ENCODE data around the gene CORO2B.

Gene CORO2B

DNA sequence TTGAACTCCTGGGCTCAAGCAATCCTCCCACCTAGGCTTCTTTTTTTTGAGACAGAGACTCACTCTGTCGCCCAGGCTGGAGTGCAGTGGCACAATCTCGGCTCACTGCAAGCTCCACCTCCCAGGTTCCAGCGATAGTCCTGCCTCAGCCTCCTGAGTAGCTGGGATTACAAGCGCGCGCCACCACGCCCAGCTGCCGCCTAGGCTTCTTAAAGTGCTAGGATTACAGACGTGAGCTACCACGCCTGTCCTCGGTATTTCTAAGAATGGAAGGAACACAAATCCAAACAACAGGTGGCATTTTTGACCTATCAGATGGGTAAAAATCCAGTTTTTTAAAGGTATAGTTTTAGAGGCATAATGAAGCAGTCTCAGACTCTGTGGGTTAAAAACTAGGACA, 128.1 kb downstream of the CORO2B start:
- no peak for DNase-seq

DNA sequence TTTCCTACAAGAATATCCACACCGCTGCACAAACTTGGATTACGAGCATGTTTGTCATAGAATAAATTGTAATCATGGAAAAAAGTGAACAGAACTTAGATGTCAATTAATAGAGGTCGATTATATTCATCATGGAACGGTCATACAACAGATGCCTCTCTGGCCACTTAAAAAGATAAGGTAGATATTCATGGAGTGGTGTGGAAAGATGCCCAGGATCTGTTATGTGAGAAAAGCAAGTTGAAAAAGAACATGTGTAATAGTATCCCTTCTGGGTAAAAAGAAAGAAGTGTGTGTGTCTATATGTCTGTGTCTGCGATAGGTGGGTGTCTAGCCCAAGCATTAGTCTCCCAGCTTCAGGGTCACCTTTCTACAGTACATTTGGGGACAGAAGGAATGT, 128.6 kb downstream of the CORO2B start:
- no peak for DNase-seq

DNA sequence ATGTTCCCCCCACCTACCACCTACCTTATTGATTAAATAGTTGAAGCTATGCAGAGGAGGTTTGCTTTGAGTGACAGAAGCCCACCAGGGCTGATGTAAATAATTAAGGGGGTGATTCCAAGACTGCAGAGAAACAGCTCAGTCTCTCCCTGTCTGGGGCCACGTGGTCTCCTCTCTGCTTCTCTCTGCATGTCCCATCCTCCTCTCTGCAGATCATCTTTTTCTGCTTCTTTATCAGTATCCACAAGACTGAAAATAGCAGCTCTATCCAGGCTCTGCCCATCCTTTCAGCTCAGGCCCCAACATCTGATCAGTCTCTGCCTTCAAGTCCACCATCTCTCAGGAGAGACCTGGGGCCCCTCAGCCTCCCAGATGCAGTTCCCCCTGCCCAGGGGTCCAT, 131.1 kb downstream of the CORO2B start:
- DNase-seq, result no peak

DNA sequence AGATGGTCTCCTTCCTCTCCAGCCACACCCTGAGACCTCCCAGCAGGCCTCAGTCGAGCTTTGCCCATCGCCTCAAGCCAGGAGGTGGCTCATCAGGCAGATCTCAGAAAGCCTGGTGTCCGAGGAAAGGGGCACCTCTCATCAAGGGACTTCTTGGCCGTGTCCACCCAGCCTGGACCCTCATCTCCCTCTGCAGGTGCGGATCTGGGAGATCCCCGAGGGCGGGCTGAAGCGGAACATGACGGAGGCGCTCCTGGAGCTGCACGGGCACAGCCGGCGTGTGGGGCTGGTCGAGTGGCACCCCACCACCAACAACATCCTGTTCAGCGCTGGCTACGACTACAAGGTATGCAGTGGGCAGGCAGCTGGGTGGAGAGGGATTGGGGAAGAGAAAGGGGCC, 131.7 kb downstream of the CORO2B start:
- DNase-seq, result no peak

DNA sequence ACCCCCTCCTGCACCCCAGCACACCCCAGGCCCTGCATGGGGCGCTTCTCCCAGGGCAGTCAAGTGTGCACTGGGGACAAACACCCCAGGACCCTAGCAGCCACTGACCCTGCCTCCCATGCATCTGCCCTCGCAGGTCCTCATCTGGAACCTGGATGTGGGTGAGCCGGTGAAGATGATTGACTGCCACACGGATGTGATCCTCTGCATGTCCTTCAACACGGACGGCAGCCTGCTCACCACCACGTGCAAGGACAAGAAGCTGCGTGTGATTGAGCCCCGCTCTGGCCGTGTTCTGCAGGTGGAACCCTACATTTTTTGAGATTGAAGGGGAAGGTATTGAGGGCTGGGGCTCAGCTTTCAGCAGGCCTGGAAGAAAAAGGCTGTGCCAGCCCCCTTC, 132.6 kb downstream of the CORO2B start:
- DNase-seq, result no peak

DNA sequence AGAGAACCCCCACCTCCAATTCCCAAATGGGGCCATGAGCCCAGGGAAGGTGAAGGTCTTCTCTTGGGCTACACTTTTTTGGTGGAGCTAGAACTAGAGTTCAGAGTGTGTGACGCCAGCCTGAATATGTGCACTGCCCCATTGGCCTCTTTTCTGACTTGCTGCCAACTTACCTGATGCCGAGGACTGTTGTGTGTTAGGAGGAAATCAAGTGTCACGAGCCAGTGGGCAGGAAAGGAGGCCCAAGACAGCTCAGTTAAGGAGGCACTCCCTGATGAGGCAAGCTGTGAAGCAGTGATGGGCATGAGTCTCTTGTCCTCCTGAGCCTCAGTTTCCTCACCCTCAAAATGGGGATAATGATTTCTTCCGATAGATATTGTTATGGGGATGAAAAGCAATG, 134.1 kb downstream of the CORO2B start:
- DNase-seq, result no peak

DNA sequence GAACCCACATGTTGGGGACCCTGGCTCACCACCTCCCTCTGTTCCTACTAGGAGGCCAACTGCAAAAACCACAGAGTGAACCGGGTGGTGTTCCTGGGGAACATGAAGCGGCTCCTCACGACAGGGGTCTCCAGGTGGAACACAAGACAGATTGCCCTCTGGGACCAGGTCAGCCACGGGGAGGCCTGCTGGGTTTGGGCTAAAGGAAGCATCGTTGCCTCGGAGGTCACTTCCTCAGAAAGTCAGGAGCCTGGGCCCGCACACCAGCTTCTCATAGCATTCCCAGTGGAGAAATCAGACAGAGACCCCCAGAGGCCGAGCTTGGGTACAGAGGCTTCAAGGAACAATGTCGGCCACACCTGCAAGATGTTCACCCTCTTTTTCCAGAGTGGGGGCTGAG, 135.1 kb downstream of the CORO2B start:
- DNase-seq, result no peak

DNA sequence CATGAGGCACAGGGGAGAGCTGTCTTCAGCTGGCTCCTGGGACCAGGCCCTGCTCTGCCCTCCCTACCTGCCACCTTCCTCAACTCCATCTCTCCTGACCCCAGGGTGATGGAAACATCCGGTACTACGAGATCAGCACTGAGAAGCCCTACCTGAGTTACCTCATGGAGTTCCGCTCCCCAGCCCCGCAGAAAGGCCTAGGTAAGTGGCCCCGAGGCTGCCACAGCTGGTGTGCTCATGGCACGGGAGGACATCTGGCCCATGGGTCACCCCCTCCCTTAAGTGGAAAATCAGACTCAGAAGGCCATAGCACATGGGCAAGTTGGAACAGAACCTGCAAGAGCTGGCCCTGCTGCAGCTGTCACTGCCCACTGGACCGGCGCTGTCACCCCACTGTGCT, 136.3 kb downstream of the CORO2B start:
- DNase-seq, result no peak

DNA sequence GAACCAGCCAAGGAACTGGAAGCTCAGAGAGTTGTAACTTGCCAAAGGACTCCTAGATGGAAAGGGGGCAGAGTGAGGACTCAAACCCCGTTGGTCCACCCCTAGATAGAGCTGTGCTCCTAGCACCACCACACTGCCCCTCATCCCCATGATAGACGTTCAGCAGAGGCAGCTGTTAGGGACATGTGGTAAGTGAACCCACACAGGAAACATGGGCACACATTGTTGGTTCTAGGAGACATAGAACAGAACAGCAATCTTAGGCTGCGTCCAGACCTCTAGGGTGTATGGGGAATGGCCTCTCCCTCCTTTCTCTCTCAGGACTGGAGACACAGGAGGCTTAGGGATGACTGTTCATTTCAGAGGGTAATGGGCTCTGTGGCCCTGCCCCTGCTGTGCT, 139.2 kb downstream of the CORO2B start:
- no peak for DNase-seq

DNA sequence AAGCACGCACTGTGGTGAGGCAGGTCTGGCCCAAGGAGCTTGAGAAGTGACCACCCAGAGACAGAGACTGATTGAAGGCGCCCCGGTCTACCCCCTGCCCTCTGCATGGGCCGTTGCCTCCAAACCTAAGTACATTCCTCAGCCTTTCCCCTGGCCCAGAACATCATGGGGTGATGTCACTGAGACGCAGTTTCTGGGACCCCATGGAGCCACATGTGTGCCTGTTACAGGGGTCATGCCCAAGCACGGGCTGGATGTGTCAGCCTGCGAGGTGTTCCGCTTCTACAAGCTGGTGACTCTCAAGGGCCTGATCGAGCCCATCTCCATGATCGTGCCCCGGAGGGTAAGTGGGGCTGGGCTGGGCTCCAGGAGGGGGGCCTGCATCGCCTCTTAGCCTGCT, 139.7 kb downstream of the CORO2B start:
- no peak for DNase-seq

DNA sequence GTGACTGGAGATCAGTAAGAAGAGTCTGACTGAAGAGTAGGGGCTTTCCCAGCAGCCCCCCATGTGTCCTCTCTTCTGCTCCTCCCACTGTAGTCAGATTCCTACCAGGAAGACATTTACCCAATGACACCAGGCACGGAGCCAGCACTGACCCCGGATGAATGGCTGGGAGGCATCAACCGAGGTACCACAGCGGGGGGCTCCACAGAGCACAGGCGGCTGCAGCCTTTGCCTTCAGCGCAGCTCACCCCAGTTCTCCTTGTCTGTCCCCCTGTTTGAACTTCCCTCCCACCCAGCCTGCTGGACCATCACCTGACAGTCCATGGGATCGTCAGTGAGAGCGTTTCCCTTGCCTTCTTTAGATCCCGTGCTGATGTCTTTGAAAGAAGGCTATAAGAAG, 140.3 kb downstream of the CORO2B start:
- no peak for DNase-seq

DNA sequence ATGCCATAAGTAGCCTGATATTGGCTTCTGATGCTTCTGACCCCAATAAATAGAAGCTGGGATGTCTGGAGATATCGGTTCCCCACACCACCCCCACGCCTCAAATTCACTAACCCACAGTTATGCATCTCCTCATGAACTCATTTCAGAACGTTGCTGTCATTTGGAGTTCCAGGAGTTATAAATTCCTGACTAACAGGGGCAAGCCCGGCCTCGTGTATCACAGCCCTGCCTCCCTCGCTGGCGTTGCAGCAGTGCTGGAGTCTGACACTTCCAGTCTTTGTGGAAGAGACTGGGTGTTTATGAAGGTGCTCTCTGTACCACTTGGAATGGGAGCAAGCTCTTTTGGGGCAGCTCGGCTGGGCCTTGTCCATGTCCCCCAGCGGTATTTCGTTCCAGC, 140.9 kb downstream of the CORO2B start:
- no peak for DNase-seq

DNA sequence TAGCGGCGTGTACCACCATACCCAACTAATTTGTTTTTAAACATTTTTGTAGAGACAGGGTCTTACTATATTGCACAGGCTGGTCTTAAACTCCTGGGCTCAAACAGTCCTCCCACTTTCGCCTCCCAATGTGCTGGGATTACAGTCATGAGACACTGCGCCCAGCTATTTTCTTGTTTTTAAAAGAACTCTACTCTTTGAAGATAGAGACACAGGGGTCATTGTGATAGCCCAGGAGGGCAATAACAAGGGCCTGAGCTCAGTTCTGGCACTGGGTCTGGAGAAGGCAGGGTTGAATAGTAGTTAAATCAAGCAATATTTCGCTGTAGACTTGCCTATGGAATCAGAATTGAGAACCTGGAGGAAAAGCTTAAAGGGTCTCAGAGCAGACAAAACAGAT, 143.1 kb downstream of the CORO2B start:
- no peak for DNase-seq

DNA sequence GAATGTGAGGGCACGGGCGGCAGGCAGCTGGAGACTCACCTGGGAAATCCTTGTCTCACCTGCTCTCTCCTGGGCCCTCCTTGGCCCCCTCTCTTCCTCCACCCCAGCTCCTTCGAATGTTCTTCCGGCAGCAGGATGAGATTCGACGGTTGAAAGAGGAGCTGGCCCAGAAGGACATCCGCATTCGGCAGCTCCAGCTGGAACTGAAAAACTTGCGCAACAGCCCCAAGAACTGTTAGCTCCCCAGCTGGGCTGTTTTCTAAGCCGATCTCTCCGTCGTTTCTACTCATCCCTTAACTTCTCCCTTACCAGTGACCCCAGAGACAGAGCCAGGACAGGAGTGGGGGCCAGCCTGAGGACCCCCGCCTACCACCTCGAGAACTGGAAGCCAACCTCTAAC, 146.9 kb downstream of the CORO2B start:
- DNase-seq, result no peak

DNA sequence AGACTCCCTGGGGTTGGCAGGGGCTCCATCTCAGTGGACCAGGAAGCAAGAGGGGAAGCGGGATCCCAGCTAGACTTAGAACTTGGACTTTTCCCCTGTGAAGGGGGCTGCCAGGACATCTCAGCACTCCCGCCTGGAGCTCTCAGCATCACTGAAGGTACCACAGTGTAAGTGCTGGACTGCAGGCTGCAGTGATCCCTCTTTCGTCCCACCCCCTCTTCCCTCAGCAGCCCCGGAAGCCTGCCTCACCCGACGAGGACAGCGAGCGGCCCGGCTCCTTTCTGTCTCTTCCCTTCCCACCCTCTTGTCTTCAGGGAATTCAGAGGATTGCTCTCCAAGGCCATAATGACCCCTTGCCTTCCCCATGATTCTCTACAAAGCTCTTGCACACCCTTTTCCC, 147.5 kb downstream of the CORO2B start:
- no peak for DNase-seq

DNA sequence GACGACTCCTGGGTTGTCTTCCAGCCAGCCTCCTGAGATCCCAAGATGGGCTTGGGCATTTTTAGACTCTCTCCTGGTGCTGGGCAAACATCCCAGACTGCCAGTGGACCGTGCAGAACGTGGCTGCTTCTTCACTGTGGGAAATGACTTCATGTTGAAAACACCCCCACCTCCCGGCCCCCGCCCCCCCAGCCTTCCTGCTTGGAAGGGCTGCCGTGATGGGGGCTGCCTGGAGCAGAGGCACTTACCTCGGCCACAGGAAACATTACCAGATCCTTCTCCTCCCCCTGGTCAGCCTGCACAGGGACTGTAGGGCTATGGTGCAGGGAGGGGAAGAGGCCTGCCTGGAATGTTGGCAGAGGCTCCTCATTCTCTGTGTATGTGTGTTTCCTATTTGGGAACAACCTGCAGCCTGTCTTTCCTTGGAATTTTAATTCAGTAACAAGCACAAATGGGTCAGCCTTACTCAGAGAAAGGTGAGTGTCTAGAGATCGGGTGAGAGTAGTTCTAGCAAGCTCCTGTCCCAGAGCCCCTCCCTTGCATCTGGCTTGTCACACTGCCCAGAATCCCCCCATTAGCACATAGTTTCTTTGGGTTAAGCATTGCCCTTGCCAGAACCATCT, 151.1 kb downstream of the CORO2B start:
- no peak for DNase-seq

DNA sequence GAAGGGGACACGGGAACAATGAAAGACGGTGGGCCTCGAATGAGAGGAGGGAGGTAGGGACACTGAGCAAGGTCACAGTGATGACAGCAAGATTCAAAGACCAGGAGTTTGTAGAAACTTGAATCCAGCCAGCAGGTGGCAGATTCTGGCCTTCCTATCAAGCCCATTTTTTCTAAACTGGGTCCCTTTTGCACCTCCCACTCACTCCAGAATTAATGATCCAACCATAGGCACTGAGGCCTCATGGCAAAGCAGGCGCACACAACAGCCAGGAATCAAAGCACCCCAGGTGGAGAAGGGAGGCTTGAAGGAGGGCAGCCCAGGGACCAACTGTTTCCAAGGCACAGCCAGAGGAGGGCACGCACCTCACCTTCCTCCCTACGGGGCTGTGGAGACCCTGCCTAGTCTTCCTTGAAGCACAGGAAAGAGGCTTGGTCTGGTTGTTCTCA, 151.7 kb downstream of the CORO2B start:
- DNase-seq, result peak; percentile 23

DNA sequence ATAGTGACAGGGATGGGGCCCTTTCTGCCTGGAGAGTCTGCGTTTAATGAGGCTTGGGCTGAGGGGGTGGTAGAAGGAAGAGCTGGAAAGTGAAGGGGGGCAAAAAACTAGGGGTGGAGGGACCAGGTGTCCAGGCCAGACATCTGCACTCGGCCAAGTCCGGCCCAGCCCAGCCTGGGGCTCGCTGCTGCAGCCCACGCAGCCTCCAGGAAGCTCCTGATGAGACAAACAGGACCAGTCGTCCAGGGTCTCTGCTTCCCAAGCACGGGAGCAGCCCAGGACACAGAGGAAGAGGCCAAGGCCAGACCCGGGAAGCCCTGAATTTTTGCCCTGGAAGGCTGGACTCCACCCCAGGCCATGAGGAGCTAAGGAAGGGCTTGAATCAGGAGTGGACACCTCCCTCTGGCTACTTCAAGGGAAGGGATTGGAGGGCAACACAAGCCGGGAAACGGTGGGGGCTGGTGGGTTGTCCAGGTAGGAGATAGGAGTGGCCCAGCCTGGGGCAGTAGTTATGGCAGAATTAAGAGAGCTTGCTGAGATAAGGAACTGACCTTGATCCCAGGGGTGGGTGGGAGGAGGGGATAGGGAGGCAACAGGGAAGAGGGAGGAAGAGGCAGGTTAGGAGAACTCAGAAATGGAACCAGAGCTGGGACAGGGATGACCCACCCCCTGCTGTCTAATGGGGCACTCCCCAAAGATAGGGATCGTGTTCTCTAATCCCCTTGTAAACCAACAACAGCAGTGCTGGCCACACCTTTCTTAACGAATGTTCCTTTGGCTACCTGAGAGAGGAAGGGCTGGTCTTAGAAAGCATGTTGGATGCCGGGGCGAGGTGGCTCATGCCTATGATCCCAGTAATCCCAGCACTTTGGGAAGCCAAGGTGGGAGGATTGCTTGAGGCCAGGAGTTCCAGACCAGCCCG, 152.4 kb downstream of the CORO2B start:
- no peak for DNase-seq

DNA sequence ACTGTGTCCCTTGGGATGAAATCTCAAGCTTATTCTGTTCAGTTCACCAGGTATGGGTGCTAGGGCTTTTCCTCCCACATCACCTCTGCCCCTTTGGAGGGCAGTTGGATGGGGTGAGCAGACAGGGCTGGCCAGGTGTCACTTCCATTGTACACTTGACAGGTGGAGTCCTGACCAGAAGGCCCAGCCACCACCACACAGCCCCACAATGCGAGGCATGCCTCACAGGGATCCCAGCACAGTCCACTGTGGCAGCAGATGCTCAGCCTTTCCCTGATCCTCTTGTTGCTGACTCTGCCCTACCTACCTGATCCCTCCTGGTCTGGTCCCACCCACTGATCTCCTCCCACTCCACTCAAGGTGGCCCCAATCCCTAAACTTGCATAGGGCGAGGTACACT, 153.7 kb downstream of the CORO2B start:
- DNase-seq, result no peak

DNA sequence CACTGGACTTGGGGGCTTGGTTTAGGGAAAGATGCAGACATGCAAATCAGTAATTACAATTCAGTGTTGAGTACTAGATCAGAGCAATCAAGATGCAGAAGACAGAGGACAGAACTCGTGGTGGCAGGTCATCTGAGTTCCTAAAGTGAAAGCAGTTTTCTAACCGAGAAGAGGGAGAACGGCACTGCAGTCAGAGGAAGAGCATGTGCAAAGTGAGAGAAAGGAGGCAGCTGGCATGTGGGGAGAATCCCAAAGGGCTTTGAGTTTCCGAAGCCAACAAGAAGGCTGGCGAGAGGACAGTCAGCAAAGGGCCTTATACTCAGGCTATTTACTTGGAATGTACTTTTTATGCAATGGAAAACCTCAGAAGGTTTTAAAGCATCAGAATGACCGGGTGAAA, 154.9 kb downstream of the CORO2B start:
- no peak for DNase-seq

DNA sequence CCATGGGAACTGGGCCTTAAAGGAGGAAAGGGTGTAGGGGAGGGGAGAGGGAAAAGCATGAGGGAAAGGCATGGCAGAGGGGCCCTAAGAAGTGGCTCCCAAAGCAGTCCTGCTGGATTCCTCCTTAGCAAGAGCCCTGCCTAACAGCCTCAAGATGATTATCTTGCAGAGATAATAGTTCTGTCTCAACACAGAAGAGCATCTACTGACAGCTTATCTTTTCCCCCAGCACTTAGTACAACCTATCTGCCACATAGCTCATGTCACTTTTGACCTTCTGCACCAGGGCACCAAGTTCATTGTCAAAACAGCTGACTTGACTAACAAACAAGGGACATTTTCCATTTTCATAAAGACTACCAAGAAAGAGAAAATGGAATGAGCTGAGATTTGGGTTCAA, 155.6 kb downstream of the CORO2B start:
- no peak for DNase-seq

DNA sequence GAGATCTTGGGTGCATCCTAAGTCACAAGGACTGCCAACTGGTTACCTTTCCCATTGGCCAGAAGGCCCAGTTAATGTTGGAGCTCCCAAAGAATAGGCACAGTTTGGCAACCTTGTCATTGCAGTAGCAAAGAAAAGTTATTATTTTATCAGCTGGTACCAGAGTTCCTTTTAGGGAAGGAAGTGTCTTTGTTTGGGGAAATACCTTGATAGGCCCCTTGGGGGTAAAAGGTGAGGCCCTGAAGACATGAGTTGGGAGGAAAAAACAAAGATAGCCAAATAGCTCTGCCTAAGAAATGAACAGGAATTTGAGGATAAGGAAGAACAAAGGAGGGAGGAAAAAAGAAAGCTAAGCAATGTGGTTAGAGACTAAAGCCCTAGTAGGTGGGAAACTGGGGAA, 156.1 kb downstream of the CORO2B start:
- DNase-seq, result no peak

DNA sequence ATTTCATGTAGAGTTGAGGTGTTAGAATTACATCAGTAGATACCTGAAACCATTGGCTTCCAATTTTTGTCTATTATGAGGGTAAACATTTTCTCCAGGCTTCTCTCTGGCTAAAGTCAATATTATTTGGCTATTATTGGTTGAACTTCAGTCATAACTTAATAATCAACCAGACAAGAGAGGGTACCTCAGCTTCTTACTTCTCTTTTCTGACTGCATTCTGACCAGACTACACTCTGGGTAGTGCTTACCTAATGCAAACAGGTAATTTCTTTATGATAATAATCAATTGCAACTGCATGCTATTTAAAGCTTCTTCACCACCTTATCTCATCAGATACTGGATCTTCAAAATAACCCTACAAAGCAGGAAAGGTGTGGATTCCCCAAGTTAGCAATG, 156.8 kb downstream of the CORO2B start:
- no peak for DNase-seq

DNA sequence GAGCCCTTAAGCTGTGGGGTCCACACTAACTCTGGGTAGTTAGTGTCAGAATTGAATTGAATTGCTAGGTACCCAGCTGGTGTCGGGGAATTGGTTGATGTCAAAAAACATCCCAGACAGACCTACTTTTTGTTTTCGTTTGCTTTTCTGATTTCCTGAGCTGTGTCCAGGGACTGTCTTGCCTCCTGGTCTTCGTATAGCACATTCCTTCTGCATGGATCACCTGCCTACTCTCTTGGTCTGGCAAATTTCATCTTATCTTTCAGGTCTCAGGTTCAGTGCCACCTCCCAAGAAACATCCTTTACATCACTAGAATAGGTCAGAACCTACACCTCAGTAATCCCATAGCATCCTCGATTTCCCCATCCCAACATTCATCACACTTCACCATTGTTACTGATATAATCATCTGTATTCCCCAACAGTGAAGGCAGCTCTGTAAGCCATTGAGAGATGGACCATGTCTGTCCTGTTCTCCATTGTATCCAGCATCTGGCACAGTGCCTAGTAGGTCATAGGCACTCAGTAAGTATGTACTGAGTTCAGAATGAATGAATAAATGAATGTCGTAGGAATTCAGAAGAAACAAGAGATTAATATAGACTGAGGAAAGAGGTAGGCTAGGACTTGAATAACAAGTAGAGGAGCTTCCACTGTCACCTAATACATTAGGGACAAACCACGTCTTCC, 160.7 kb downstream of the CORO2B start:
- no peak for DNase-seq

Data from CD4-positive, alpha-beta T cell treated with Interleukin-10 for 1 hour (primary cell).